ENCODE data around the gene FRAS1.

DNA sequence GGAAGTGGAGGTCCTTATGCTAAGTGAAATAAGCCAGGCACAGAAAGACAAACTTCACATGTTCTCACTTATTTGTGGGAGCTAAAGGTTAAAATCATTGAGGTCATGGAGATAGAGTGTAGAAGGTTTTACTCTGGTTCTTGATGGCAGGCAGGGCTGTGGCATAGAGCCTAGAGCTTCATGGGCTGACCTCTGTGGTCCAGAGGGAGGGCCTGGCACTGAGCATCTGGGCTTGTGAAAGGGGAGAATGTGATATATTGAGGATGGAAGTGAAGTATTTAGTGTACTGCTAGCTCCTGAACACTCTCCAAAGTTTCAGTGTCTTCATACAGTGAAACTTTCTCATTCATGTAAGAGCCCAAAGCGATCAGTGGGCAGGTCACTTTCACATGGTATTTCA, 423.2 kb downstream of the FRAS1 start:
- TF ChIP-seq, protein P1, sequence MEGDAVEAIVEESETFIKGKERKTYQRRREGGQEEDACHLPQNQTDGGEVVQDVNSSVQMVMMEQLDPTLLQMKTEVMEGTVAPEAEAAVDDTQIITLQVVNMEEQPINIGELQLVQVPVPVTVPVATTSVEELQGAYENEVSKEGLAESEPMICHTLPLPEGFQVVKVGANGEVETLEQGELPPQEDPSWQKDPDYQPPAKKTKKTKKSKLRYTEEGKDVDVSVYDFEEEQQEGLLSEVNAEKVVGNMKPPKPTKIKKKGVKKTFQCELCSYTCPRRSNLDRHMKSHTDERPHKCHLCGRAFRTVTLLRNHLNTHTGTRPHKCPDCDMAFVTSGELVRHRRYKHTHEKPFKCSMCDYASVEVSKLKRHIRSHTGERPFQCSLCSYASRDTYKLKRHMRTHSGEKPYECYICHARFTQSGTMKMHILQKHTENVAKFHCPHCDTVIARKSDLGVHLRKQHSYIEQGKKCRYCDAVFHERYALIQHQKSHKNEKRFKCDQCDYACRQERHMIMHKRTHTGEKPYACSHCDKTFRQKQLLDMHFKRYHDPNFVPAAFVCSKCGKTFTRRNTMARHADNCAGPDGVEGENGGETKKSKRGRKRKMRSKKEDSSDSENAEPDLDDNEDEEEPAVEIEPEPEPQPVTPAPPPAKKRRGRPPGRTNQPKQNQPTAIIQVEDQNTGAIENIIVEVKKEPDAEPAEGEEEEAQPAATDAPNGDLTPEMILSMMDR (IDR thresholded peaks at IDR 0.05; ENCODE audit: extremely low read depth in 1 of 2, insufficient read depth in 1 of 2, low read depth in 1 of 2, low read length in 2 of 2): no peak
- TF ChIP-seq EZH2 (IDR thresholded peaks at IDR 0.05; ENCODE audit: borderline replicate concordance, low read depth, low read length, severe bottlenecking) (no peak), MYC (IDR thresholded peaks at IDR 0.05; ENCODE audit: low read depth, low read length) (no peak), POLR2A (IDR thresholded peaks at IDR 0.05; ENCODE audit: low read depth, low read length) (no peak), FOS (IDR thresholded peaks at IDR 0.05; ENCODE audit: borderline replicate concordance, insufficient read depth, low read length) (no peak), POLR2AphosphoS5 (IDR thresholded peaks at IDR 0.05; ENCODE audit: insufficient read depth, low read depth, low read length) (no peak), JUN (IDR thresholded peaks at IDR 0.05; ENCODE audit: borderline replicate concordance, insufficient read depth, insufficient read length, low read depth) (no peak), GATA2 (IDR thresholded peaks at IDR 0.05; ENCODE audit: insufficient read depth, insufficient read length, low read depth, low read length) (no peak)
- TF ChIP-seq, protein P2, sequence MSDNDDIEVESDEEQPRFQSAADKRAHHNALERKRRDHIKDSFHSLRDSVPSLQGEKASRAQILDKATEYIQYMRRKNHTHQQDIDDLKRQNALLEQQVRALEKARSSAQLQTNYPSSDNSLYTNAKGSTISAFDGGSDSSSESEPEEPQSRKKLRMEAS (IDR thresholded peaks at IDR 0.05; ENCODE audit: insufficient read depth, insufficient read length): no peak

Measured in endothelial cell of umbilical vein (primary cell).